Cardiac muscle cell (in vitro differentiated cells and primary cell): ENCODE measurements around the gene PCDHA11. TPM values are rescaled to one million over a fixed set of nuclear protein-coding genes. Genes with fewer than 3 reads are reported as not detected.

Experiments used
- DNase-seq, 2 donors: peaks; one replicate each; pipeline versions ENCODE4 v3.0.0 to v3.0.0-alpha.2; 2010 to 2017; ENCODE audit warnings: low read depth in 1 of 2, low spot score in 1 of 2
- H3K27ac ChIP-seq: fragments of 200-600 bp; sonication (generic); 2 replicates; pipeline ENCODE4 v1.5.1; 2016
- H3K27me3 ChIP-seq: fragments of 200-600 bp; sonication (generic); 2 replicates; pipeline ENCODE4 v1.6.0; 2016; ENCODE audit warnings: control low read depth
- H3K36me3 ChIP-seq: fragments of 200-600 bp; sonication (generic); 2 replicates; pipeline ENCODE4 v1.5.1; 2016; ENCODE audit warnings: control low read depth
- H3K4me1 ChIP-seq: fragments of 200-600 bp; sonication (generic); 2 replicates; pipeline ENCODE4 v1.8.1; 2017; ENCODE audit warnings: low read depth, mild to moderate bottlenecking, mixed run types
- H3K4me3 ChIP-seq: fragments of 200-600 bp; sonication (generic); 2 replicates; pipeline ENCODE4 v1.5.1; 2016; ENCODE audit warnings: mild to moderate bottlenecking
- H3K9me3 ChIP-seq: fragments of 200-600 bp; sonication (generic); 2 replicates; pipeline ENCODE4 v1.5.1; 2017; ENCODE audit warnings: low read depth, mild to moderate bottlenecking, control low read depth
- polyA plus RNA-seq: library from polyadenylated mRNA; unstranded; fragments of >200 nt; fragmentation: Nextera tagmentation; extraction: Ambion mirVana; gene quantifications from 2 replicates; pipeline ENCODE4 v1.2.1, GENCODE V29; 2016
- total RNA-seq: library from RNA; depleted of rRNA; stranded (reverse); fragments of >200 nt; gene quantifications from 2 replicates; pipeline ENCODE4 v1.2.3, GENCODE V29; 2016
- TF ChIP-seq, protein P1 (sequence below): IDR thresholded peaks from 2 replicates; pipeline ENCODE4 v1.5.1; 2012; ENCODE audit warnings: low read depth, mild to moderate bottlenecking, low read length

PCDHA11 gene
- total and polyA plus RNA-seq, 2 experiments from 2014 or later: 6.1 to 10.8 TPM

DNA sequence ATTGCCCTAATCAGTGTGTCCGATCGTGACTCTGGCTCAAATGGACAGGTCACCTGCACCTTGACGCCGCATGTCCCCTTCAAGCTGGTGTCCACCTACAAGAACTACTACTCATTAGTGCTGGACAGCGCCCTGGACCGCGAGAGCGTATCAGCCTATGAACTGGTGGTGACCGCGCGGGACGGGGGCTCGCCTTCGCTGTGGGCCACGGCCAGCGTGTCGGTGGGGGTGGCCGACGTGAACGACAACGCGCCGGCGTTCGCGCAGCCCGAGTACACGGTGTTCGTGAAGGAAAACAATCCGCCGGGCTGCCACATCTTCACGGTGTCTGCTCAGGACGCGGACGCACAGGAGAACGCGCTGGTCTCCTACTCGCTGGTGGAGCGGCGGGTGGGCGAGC, 14.6 kb downstream of the PCDHA11 start:
- no peaks in the 10 kb centered on the region for H3K27me3 ChIP-seq
- no peaks in the 10 kb centered on the region for H3K36me3 ChIP-seq
- TF ChIP-seq, protein P1, sequence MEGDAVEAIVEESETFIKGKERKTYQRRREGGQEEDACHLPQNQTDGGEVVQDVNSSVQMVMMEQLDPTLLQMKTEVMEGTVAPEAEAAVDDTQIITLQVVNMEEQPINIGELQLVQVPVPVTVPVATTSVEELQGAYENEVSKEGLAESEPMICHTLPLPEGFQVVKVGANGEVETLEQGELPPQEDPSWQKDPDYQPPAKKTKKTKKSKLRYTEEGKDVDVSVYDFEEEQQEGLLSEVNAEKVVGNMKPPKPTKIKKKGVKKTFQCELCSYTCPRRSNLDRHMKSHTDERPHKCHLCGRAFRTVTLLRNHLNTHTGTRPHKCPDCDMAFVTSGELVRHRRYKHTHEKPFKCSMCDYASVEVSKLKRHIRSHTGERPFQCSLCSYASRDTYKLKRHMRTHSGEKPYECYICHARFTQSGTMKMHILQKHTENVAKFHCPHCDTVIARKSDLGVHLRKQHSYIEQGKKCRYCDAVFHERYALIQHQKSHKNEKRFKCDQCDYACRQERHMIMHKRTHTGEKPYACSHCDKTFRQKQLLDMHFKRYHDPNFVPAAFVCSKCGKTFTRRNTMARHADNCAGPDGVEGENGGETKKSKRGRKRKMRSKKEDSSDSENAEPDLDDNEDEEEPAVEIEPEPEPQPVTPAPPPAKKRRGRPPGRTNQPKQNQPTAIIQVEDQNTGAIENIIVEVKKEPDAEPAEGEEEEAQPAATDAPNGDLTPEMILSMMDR: no peak
- DNase-seq: no peak
- no peak overlapping the region for H3K27ac ChIP-seq
- no peak overlapping the region for H3K4me3 ChIP-seq
- H3K9me3 ChIP-seq: no peaks in the 10 kb centered on the region
- H3K4me1 ChIP-seq: no peaks in the 10 kb centered on the region

DNA sequence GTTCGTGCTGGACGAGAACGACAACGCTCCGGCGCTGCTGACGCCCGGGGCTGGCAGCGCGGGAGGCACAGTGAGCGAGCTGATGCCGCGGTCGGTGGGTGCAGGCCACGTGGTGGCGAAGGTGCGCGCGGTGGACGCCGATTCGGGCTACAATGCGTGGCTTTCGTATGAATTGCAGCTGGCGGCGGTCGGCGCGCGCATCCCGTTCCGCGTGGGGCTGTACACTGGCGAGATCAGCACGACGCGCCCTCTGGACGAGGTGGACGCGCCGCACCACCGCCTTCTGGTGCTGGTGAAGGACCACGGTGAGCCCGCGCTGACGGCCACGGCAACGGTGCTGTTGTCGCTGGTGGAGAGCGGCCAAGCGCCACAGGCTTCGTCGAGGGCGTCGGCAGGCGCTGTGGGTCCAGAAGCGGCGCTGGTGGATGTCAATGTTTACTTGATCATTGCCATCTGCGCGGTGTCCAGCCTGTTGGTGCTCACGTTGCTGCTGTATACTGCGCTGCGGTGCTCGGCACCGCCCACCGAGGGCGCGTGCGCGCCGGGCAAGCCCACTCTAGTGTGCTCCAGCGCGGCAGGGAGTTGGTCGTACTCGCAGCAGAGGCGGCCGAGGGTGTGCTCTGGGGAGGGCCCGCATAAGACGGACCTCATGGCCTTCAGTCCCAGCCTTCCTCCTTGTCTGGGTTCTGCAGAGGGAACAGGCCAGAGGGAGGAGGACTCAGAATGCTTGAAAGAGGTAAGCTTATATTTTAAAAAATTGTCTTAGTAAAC, 15.4 kb downstream of the PCDHA11 start:
- Histone ChIP-seq H3K27me3 (no peaks in the 10 kb centered on the region), H3K9me3 (no peaks in the 10 kb centered on the region), H3K27ac (no peak overlapping the region), H3K4me1 (no peaks in the 10 kb centered on the region), H3K4me3 (no peak overlapping the region), H3K36me3 (no peaks in the 10 kb centered on the region)
- DNase-seq: no peak
- TF ChIP-seq, protein P1: no peak

DNA sequence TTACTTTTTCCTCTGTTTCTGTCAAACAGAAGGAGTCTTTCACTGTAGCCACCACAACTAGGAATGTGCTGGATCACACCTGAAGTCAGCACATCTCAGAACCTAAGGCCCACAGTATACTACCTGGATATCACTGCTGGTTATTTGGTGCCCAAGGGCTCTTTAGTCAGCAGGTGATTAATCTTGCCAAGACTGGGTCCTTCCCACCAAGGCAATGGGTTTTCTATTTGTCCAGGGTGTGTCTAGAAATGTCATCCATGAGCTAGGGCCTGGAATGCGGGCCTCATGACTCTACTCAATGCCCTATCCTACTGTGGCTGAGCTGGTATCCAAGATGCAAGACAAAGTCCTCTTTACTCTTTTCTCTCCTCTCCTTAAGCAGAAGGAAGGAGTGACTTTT, 47.6 kb downstream of the PCDHA11 start:
- Histone ChIP-seq H3K9me3 (no peaks in the 10 kb centered on the region), H3K4me1 (no peaks in the 10 kb centered on the region), H3K36me3 (no peaks in the 10 kb centered on the region), H3K27ac (no peak overlapping the region), H3K27me3 (no peaks in the 10 kb centered on the region), H3K4me3 (no peak overlapping the region)
- TF ChIP-seq, protein P1: no peak
- DNase-seq: no peak

Other genes starting within 250 kb of the PCDHA11 start
- 1.4 TPM in 1 of 2 replicates, not detected in the other for gene CD14, start 235.8 kb upstream of the PCDHA11 start, total RNA-seq
- gene CD14, start 235.8 kb upstream of the PCDHA11 start, polyA plus RNA-seq: 0.10 TPM in 1 of 2 replicates, not detected in the other
- 77.1 and 234 TPM in 2 replicates for gene TMCO6, start 229.5 kb upstream of the PCDHA11 start, total RNA-seq
- 14.2 and 17.2 TPM in 2 replicates for gene TMCO6, start 229.5 kb upstream of the PCDHA11 start, polyA plus RNA-seq
- 65.5 and 113 TPM in 2 replicates for gene NDUFA2, start 221.3 kb upstream of the PCDHA11 start, total RNA-seq
- gene NDUFA2, start 221.3 kb upstream of the PCDHA11 start, polyA plus RNA-seq: 243 and 273 TPM in 2 replicates
- gene IK, start 221.1 kb upstream of the PCDHA11 start, total RNA-seq: 80.4 and 104 TPM in 2 replicates
- gene IK, start 221.1 kb upstream of the PCDHA11 start, polyA plus RNA-seq: 119 and 125 TPM in 2 replicates
- gene WDR55, start 204.1 kb upstream of the PCDHA11 start, total RNA-seq: 17.2 and 23.8 TPM in 2 replicates
- 17.7 and 21.1 TPM in 2 replicates for gene WDR55, start 204.1 kb upstream of the PCDHA11 start, polyA plus RNA-seq
- 1.0 and 2.1 TPM in 2 replicates for gene DND1, start 195.4 kb upstream of the PCDHA11 start, total RNA-seq
- gene DND1, start 195.4 kb upstream of the PCDHA11 start, polyA plus RNA-seq: 0.86 and 0.94 TPM in 2 replicates
- 43.0 and 50.1 TPM in 2 replicates for gene HARS1, start 177.6 kb upstream of the PCDHA11 start, total RNA-seq
- gene HARS1, start 177.6 kb upstream of the PCDHA11 start, polyA plus RNA-seq: 72.9 and 94.1 TPM in 2 replicates
- gene HARS2, start 177.5 kb upstream of the PCDHA11 start, total RNA-seq: 27.8 and 30.9 TPM in 2 replicates
- gene HARS2, start 177.5 kb upstream of the PCDHA11 start, polyA plus RNA-seq: 33.6 and 39.9 TPM in 2 replicates
- gene ZMAT2, start 168.5 kb upstream of the PCDHA11 start, total RNA-seq: 30.2 and 47.0 TPM in 2 replicates
- gene ZMAT2, start 168.5 kb upstream of the PCDHA11 start, polyA plus RNA-seq: 42.1 and 49.0 TPM in 2 replicates
- gene PCDHA1, start 82.8 kb upstream of the PCDHA11 start, total RNA-seq: 0.25 TPM in 1 of 2 replicates, not detected in the other
- 0.29 and 0.69 TPM in 2 replicates for gene PCDHA1, start 82.8 kb upstream of the PCDHA11 start, polyA plus RNA-seq
- gene PCDHA2, start 74.1 kb upstream of the PCDHA11 start, total RNA-seq: 4.5 and 5.1 TPM in 2 replicates
- gene PCDHA2, start 74.1 kb upstream of the PCDHA11 start, polyA plus RNA-seq: 2.7 and 5.3 TPM in 2 replicates
- 1.1 and 2.3 TPM in 2 replicates for gene PCDHA3, start 67.9 kb upstream of the PCDHA11 start, total RNA-seq
- 1.8 and 2.9 TPM in 2 replicates for gene PCDHA3, start 67.9 kb upstream of the PCDHA11 start, polyA plus RNA-seq
- 14.2 and 14.3 TPM in 2 replicates for gene PCDHA4, start 61.9 kb upstream of the PCDHA11 start, total RNA-seq
- gene PCDHA4, start 61.9 kb upstream of the PCDHA11 start, polyA plus RNA-seq: 6.1 and 9.1 TPM in 2 replicates
- gene PCDHA5, start 47.3 kb upstream of the PCDHA11 start, total RNA-seq: 1.5 and 1.8 TPM in 2 replicates
- 0.09 and 0.53 TPM in 2 replicates for gene PCDHA5, start 47.3 kb upstream of the PCDHA11 start, polyA plus RNA-seq
- gene PCDHA6, start 41.0 kb upstream of the PCDHA11 start, total RNA-seq: 2.6 and 16.9 TPM in 2 replicates
- 1.3 and 7.7 TPM in 2 replicates for gene PCDHA6, start 41.0 kb upstream of the PCDHA11 start, polyA plus RNA-seq
- gene PCDHA7, start 34.7 kb upstream of the PCDHA11 start, total RNA-seq: 1.2 and 2.7 TPM in 2 replicates
- gene PCDHA7, start 34.7 kb upstream of the PCDHA11 start, polyA plus RNA-seq: 0.37 TPM in 1 of 2 replicates, not detected in the other
- 1.1 and 1.8 TPM in 2 replicates for gene PCDHA8, start 27.8 kb upstream of the PCDHA11 start, total RNA-seq
- 0.44 and 1.2 TPM in 2 replicates for gene PCDHA8, start 27.8 kb upstream of the PCDHA11 start, polyA plus RNA-seq
- 1.6 and 2.2 TPM in 2 replicates for gene PCDHA9, start 20.6 kb upstream of the PCDHA11 start, total RNA-seq
- 0.70 and 0.72 TPM in 2 replicates for gene PCDHA9, start 20.6 kb upstream of the PCDHA11 start, polyA plus RNA-seq
- 11.3 and 14.4 TPM in 2 replicates for gene PCDHA10, start 13.1 kb upstream of the PCDHA11 start, total RNA-seq
- 10.2 and 12.3 TPM in 2 replicates for gene PCDHA10, start 13.1 kb upstream of the PCDHA11 start, polyA plus RNA-seq
- gene PCDHA12, start 6.4 kb downstream of the PCDHA11 start, total RNA-seq: 9.5 and 10.5 TPM in 2 replicates
- gene PCDHA12, start 6.4 kb downstream of the PCDHA11 start, polyA plus RNA-seq: 0.71 and 1.7 TPM in 2 replicates
- gene PCDHA13, start 13.2 kb downstream of the PCDHA11 start, total RNA-seq: 2.1 and 2.3 TPM in 2 replicates
- 0.27 and 0.34 TPM in 2 replicates for gene PCDHA13, start 13.2 kb downstream of the PCDHA11 start, polyA plus RNA-seq
- 16.7 and 20.8 TPM in 2 replicates for gene PCDHAC1, start 57.3 kb downstream of the PCDHA11 start, total RNA-seq
- 3.4 and 5.1 TPM in 2 replicates for gene PCDHAC1, start 57.3 kb downstream of the PCDHA11 start, polyA plus RNA-seq
- 42.2 and 47.8 TPM in 2 replicates for gene PCDHAC2, start 97.5 kb downstream of the PCDHA11 start, total RNA-seq
- gene PCDHAC2, start 97.5 kb downstream of the PCDHA11 start, polyA plus RNA-seq: 18.5 and 18.9 TPM in 2 replicates
- 0.03 and 0.07 TPM in 2 replicates for gene PCDHB1, start 182.4 kb downstream of the PCDHA11 start, total RNA-seq
- not detected in 2 replicates for gene PCDHB1, start 182.4 kb downstream of the PCDHA11 start, polyA plus RNA-seq
- gene PCDHB2, start 225.7 kb downstream of the PCDHA11 start, total RNA-seq: 43.9 and 51.5 TPM in 2 replicates
- 25.0 and 31.2 TPM in 2 replicates for gene PCDHB2, start 225.7 kb downstream of the PCDHA11 start, polyA plus RNA-seq
- gene PCDHB3, start 231.5 kb downstream of the PCDHA11 start, total RNA-seq: 5.6 and 8.9 TPM in 2 replicates
- gene PCDHB3, start 231.5 kb downstream of the PCDHA11 start, polyA plus RNA-seq: 0.34 and 1.2 TPM in 2 replicates